K562 (cell line): ENCODE results near the gene HOXB7. TPM values are rescaled to one million over a fixed set of nuclear protein-coding genes. Genes with fewer than 3 reads are reported as not detected.

Experiments used
- AFF4 ChIP-seq: sonication (generic); formaldehyde crosslinking; IDR thresholded peaks from 2 replicates; pipeline ENCODE4 v1.8.0; 2023; ENCODE audit warnings: mild to moderate bottlenecking, missing genetic modification reagents
- CEBPB ChIP-seq: fragments of 450-650 bp; IDR thresholded peaks from 2 replicates; pipeline ENCODE4 v1.6.1; 2016; ENCODE audit warnings: missing genetic modification characterization, missing compliant biosample characterization
- CHD1 ChIP-seq: fragments of 200-600 bp; sonication (generic); IDR thresholded peaks from one replicate; pipeline ENCODE4 v1.6.1; 2012; ENCODE audit warnings: mild to moderate bottlenecking, moderate library complexity, low read length, inconsistent platforms
- ERF ChIP-seq: fragments of 450-650 bp; formaldehyde crosslinking; IDR thresholded peaks from 2 replicates; pipeline ENCODE4 v1.4.0; 2020; ENCODE audit warnings: mild to moderate bottlenecking, mixed read lengths
- EZH2 ChIP-seq: IDR thresholded peaks from 2 replicates; pipeline ENCODE4 v1.6.1; 2012; ENCODE audit warnings: low read depth, mild to moderate bottlenecking, inconsistent platforms, low read length, borderline replicate concordance
- GATA2 ChIP-seq: sonication (generic); formaldehyde crosslinking; IDR thresholded peaks from 2 replicates; pipeline ENCODE4 v1.4.0; 2020; ENCODE audit warnings: mild to moderate bottlenecking, missing genetic modification reagents
- HDAC3 ChIP-seq: fragments of 450-650 bp; IDR thresholded peaks from 2 replicates; pipeline ENCODE4 v1.6.1; 2018; ENCODE audit warnings: borderline replicate concordance, mild to moderate bottlenecking, moderate library complexity; ENCODE audit not compliant: partially characterized antibody
- HINFP ChIP-seq: fragments of 450-650 bp; conservative IDR thresholded peaks from 2 replicates; pipeline ENCODE4 v1.6.1; 2016; ENCODE audit warnings: missing genetic modification characterization, low read depth, mild to moderate bottlenecking, control low read depth, missing compliant biosample characterization
- MNT ChIP-seq, 2 experiments: fragments of 450-650 bp; conservative IDR thresholded peaks; 2 replicates each; pipeline ENCODE4 v1.6.1; 2017; ENCODE audit warnings: mild to moderate bottlenecking in 2 of 2, moderate library complexity in 2 of 2
- PYGO2 ChIP-seq: fragments of 450-650 bp; IDR thresholded peaks from 2 replicates; pipeline ENCODE4 v1.6.1; 2016; ENCODE audit warnings: mild to moderate bottlenecking, missing genetic modification characterization, moderate library complexity, missing compliant biosample characterization
- RBBP5 ChIP-seq: fragments of 200-600 bp; sonication (generic); IDR thresholded peaks from 2 replicates; pipeline ENCODE4 v1.6.1; 2012; ENCODE audit warnings: borderline replicate concordance, mild to moderate bottlenecking, low read length, control low read depth, inconsistent platforms; ENCODE audit not compliant: insufficient read depth, poor library complexity, severe bottlenecking
- RBM39 ChIP-seq: fragments of 200-400 bp; formaldehyde crosslinking; optimal IDR thresholded peaks from 2 replicates; pipeline ENCODE3; 2018; ENCODE audit warnings: low read depth, low read length
- SOX6 ChIP-seq: fragments of 450-650 bp; IDR thresholded peaks from 2 replicates; pipeline ENCODE4 v1.6.1; 2014; ENCODE audit warnings: mild to moderate bottlenecking
- STAT6 ChIP-seq: sonication (generic); formaldehyde crosslinking; IDR thresholded peaks from 2 replicates; pipeline ENCODE4 v1.8.1; 2023; ENCODE audit warnings: mild to moderate bottlenecking, missing genetic modification reagents
- THRAP3 ChIP-seq: fragments of 450-650 bp; IDR thresholded peaks from 2 replicates; pipeline ENCODE4 v1.6.1; 2016; ENCODE audit warnings: mild to moderate bottlenecking, inconsistent platforms, borderline replicate concordance
- ZFX ChIP-seq: sonication (generic); formaldehyde crosslinking; IDR thresholded peaks from 2 replicates; pipeline ENCODE4 v1.8.0; 2022; ENCODE audit warnings: mild to moderate bottlenecking, missing genetic modification reagents, moderate library complexity
- ZKSCAN3 ChIP-seq: fragments of 250-450 bp; sonication (Bioruptor Pico); IDR thresholded peaks from 2 replicates; pipeline ENCODE4 v1.4.0; 2020
- ZNF354B ChIP-seq: fragments of 250-450 bp; sonication (Bioruptor Pico); IDR thresholded peaks from 2 replicates; pipeline ENCODE4 v1.4.0; 2020
- polyA plus RNA-seq, 8 experiments: library from polyadenylated mRNA; depleted of rRNA in 4 of 8; stranded (reverse) in 5 of 8; unstranded in 3 of 8; fragments of >200 nt; fragmentation: Nextera tagmentation in 2 of 8; fragmentation: Illumina TruSeq in 1 of 8; extraction: Ambion mirVana in 2 of 8; extraction: Trizol in 1 of 8; gene quantifications; 2 replicates each; pipeline versions ENCODE4 v1.2.1 to v1.2.3, GENCODE V29; 2011 to 2014; ENCODE audit warnings: inconsistent platforms in 1 of 8, missing spikeins in 1 of 8
- total RNA-seq, 7 experiments: library from RNA; depleted of rRNA in 6 of 7; stranded (reverse); fragments of >200 nt in 6 of 7; fragmentation: Illumina TruSeq in 2 of 7; extraction: Trizol in 2 of 7; gene quantifications; 2 replicates each; pipeline versions ENCODE4 v1.2.1 to v1.2.3, GENCODE V29; 2011 to 2021; ENCODE audit warnings: low replicate concordance in 1 of 7

The HOXB7 gene
- total and polyA plus RNA-seq, 9 of the 15 experiments (the other 6 are each of a cell fraction or from before 2014, with no cell fraction given): 5.5 to 16.7 (median 8.3) TPM

GRCh38 chr17:48636177-48637018 is 25.6 kb upstream of the HOXB7 start (continued):
- TF ChIP-seq AFF4 (peak; percentile 55; the same call in 1 of the 2 replicates), SOX6 (0 out of 2 replicates have a peak, but pooled peaks have one; percentile 44), RBBP5 (peak; percentile 75), HINFP (no peak), STAT6 (CRISPR knock-in tag) (no peak), CEBPB (no peak), ZKSCAN3 (CRISPR knock-in tag) (no peak), CHD1 (no peak), ZNF354B (CRISPR knock-in tag) (no peak), THRAP3 (no peak), MNT (conservative IDR thresholded peaks at IDR 0.05) (peak in 1 of 2 experiments; percentile 33; a peak in 2 of 4 replicates), GATA2 (CRISPR knock-in tag) (no peak), EZH2 (no peak), ZFX (CRISPR knock-in tag) (peak; percentile 81), HDAC3 (no peak), ERF (CRISPR knock-in tag) (no peak), PYGO2 (tag) (no peak), RBM39 (no peak)
